Caco-2 (cell line): ENCODE data around the gene MYPOP. TPM values are rescaled to one million over a fixed set of nuclear protein-coding genes. Genes with fewer than 3 reads are reported as not detected.

Experiments used
- BruUV-seq: library from RNA; stranded (reverse); fragments of 400-500 nt; replicated peaks from 2 replicates; lab custom pipeline; 2021; lab: Mats Ljungman, UMichigan
- CTCF ChIA-PET: fragments of 300-600 bp; sonication (Branson Sonifier 250); formaldehyde crosslinking; loops from one replicate; lab custom pipeline; 2022; ENCODE audit warnings: antibody characterized with exemption; lab: Charles Lee
- POLR2A ChIA-PET: fragments of 300-600 bp; sonication (Branson Sonifier 250); formaldehyde crosslinking; loops from one replicate; lab custom pipeline; 2022; ENCODE audit warnings: antibody characterized with exemption; lab: Charles Lee
- DNase-seq, 2 experiments: peaks; one replicate each; pipeline versions ENCODE4 v3.0.0 to v3.0.0-alpha.2; 2020 to 2022
- H3K27me3 ChIP-seq: replicated peaks from 2 replicates; pipeline ENCODE4 v1.6.0; 2011; ENCODE audit warnings: low read length; ENCODE audit not compliant: control insufficient read depth, insufficient read depth
- H3K36me3 ChIP-seq: 2 replicates; pipeline ENCODE4 v1.5.1; 2011; ENCODE audit warnings: low read length; ENCODE audit not compliant: control insufficient read depth, insufficient read depth
- H3K4me1 ChIP-seq: fragments of 250-450 bp; sonication (Bioruptor Pico); 2 replicates; pipeline ENCODE4 v1.5.1; 2020; ENCODE audit warnings: mild to moderate bottlenecking
- H3K4me3 ChIP-seq: 2 replicates; pipeline ENCODE4 v1.5.1; 2011; ENCODE audit warnings: low read depth, mild to moderate bottlenecking, control low read depth, low read length
- H3K9me3 ChIP-seq: fragments of 250-450 bp; sonication (Bioruptor Pico); 2 replicates; pipeline ENCODE4 v1.5.1; 2020; ENCODE audit warnings: mild to moderate bottlenecking, moderate library complexity
- H3K27ac Mint-ChIP-seq: one replicate; pipeline ENCODE4 v1.8.0; 2022; ENCODE audit warnings: mixed read lengths; ENCODE audit not compliant: unreplicated experiment
- H3K27me3 Mint-ChIP-seq: one replicate; pipeline ENCODE4 v1.8.0; 2022; ENCODE audit warnings: mixed read lengths; ENCODE audit not compliant: insufficient read depth, unreplicated experiment
- H3K36me3 Mint-ChIP-seq: one replicate; pipeline ENCODE4 v1.8.0; 2022; ENCODE audit warnings: mild to moderate bottlenecking, mixed read lengths; ENCODE audit not compliant: insufficient read depth, unreplicated experiment
- H3K4me1 Mint-ChIP-seq: one replicate; pipeline ENCODE4 v1.8.0; 2022; ENCODE audit warnings: low read depth, mixed read lengths; ENCODE audit not compliant: unreplicated experiment
- H3K4me3 Mint-ChIP-seq: one replicate; pipeline ENCODE4 v1.8.0; 2022; ENCODE audit warnings: mild to moderate bottlenecking, moderate library complexity, mixed read lengths; ENCODE audit not compliant: unreplicated experiment
- H3K9me3 Mint-ChIP-seq: one replicate; pipeline ENCODE4 v1.8.0; 2022; ENCODE audit warnings: mixed read lengths; ENCODE audit not compliant: unreplicated experiment
- intact Hi-C: fragments of 100-400 bp; cut with micrococcal nuclease; formaldehyde crosslinking; loops from one replicate; pipeline ENCODE4 v1.10.0; 2022; ENCODE audit not compliant: unreplicated experiment
- total RNA-seq: library from RNA; stranded (reverse); gene quantifications from 2 replicates; pipeline ENCODE4 v1.2.3, GENCODE V29; 2022
- TF ChIP-seq, protein P1 (sequence below), 2 experiments: fragments of 200-600 bp in 1 of 2; IDR thresholded peaks; 1 replicate in 1 of 2; 2 replicates in 1 of 2; pipeline versions ENCODE4 v1.5.1 to v1.8.0; 2011 to 2022; ENCODE audit warnings: antibody characterized with exemption in 1 of 2, control low read depth in 1 of 2, inconsistent platforms in 1 of 2, low read depth in 1 of 2, low read length in 1 of 2, mild to moderate bottlenecking in 1 of 2, moderate library complexity in 1 of 2; ENCODE audit not compliant: insufficient read depth in 1 of 2, severe bottlenecking in 1 of 2, unreplicated experiment in 1 of 2

The MYPOP gene
- total RNA-seq, 1 experiment from 2014 or later = 15.8 TPM

GRCh38 chr19:45913874-45914830 lies 11.7 kb upstream of the MYPOP start, which contains the start of gene NANOS2:
NANOS2 (minus strand) TSS chr19:45914778; CDS start chr19:45914693, 85 bp downstream.
- no TSS peak for BruUV-seq
- Histone ChIP-seq H3K27me3 (no peaks in the 10 kb centered on the region), H3K4me1 (peaks cover 14% of the 10 kb centered on the region), H3K4me3 (no peak within 1 kb of the TSS), H3K9me3 (no peaks in the 10 kb centered on the region), H3K36me3 (no peaks in the 10 kb centered on the region)
- POLR2A ChIA-PET = no interaction called here
- Mint-ChIP-seq H3K36me3 (peaks cover 13% of the 10 kb centered on the region), H3K4me1 (peaks cover 11% of the 10 kb centered on the region), H3K4me3 (no peak within 1 kb of the TSS), H3K27ac (no peak within 1 kb of the TSS), H3K9me3 (no peaks in the 10 kb centered on the region), H3K27me3 (no peaks in the 10 kb centered on the region)
- TF ChIP-seq, protein P1, sequence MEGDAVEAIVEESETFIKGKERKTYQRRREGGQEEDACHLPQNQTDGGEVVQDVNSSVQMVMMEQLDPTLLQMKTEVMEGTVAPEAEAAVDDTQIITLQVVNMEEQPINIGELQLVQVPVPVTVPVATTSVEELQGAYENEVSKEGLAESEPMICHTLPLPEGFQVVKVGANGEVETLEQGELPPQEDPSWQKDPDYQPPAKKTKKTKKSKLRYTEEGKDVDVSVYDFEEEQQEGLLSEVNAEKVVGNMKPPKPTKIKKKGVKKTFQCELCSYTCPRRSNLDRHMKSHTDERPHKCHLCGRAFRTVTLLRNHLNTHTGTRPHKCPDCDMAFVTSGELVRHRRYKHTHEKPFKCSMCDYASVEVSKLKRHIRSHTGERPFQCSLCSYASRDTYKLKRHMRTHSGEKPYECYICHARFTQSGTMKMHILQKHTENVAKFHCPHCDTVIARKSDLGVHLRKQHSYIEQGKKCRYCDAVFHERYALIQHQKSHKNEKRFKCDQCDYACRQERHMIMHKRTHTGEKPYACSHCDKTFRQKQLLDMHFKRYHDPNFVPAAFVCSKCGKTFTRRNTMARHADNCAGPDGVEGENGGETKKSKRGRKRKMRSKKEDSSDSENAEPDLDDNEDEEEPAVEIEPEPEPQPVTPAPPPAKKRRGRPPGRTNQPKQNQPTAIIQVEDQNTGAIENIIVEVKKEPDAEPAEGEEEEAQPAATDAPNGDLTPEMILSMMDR (IDR thresholded peaks at IDR 0.05; ENCODE audit: insufficient read depth in 1 of 2, low read depth in 1 of 2, low read length in 1 of 2, severe bottlenecking in 1 of 2, unreplicated experiment in 1 of 2) = no peak
- intact Hi-C loops = no loop called here
- peak; percentile 36 to 55 for DNase-seq
- CTCF ChIA-PET = interaction anchor here (0.5 kb wide), 1 partner anchor 46 kb away, joined by 3 read pairs; no protein-coding TSS in a partner anchor

DNA sequence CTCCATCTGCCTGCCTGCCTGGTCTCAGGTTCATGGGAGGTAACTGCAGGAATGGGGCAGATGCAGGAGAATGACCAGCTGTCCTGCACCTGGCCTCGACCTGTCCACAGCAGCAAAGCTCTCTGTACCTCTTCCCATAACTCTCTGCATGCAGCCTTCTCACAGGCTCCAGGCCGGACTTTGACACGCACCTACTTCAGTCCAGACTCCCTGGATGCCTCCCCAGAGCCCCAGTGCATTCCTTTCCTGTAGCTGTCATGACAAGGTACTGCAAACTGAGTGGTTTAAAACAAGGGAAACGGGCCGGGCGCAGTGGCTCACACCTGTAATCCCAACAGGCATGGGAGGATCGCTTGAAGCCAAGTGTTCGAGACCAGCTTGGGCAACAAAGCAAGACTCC lies 8.9 kb upstream of the MYPOP start:
- POLR2A ChIA-PET = interaction anchor here (0.7 kb wide), 1 partner anchor 141 kb away, joined by 3 read pairs; no protein-coding TSS in a partner anchor
- Mint-ChIP-seq H3K4me3 (no peak overlapping the region), H3K4me1 (peaks cover 11% of the 10 kb centered on the region), H3K27ac (peak overlapping the region; percentile 80), H3K9me3 (no peaks in the 10 kb centered on the region), H3K36me3 (peaks cover 9% of the 10 kb centered on the region), H3K27me3 (no peaks in the 10 kb centered on the region)
- peak; percentile 81 to 90 for DNase-seq
- CTCF ChIA-PET = interaction anchor here (0.9 kb wide), 1 partner anchor 49 kb away, joined by 4 read pairs; no protein-coding TSS in a partner anchor
- H3K9me3 ChIP-seq = no peaks in the 10 kb centered on the region
- intact Hi-C loops = loop anchor here (1.0 kb wide), 1 partner anchor 9 kb away; the partner anchor contains the start of gene MYPOP
- no peaks in the 10 kb centered on the region for H3K36me3 ChIP-seq
- BruUV-seq = no TSS peak
- TF ChIP-seq, protein P1 (IDR thresholded peaks at IDR 0.05; ENCODE audit: insufficient read depth in 1 of 2, low read depth in 1 of 2, low read length in 1 of 2, severe bottlenecking in 1 of 2, unreplicated experiment in 1 of 2) = no peak
- no peaks in the 10 kb centered on the region for H3K27me3 ChIP-seq
- no peak overlapping the region for H3K4me3 ChIP-seq
- peaks cover 14% of the 10 kb centered on the region for H3K4me1 ChIP-seq

DNA sequence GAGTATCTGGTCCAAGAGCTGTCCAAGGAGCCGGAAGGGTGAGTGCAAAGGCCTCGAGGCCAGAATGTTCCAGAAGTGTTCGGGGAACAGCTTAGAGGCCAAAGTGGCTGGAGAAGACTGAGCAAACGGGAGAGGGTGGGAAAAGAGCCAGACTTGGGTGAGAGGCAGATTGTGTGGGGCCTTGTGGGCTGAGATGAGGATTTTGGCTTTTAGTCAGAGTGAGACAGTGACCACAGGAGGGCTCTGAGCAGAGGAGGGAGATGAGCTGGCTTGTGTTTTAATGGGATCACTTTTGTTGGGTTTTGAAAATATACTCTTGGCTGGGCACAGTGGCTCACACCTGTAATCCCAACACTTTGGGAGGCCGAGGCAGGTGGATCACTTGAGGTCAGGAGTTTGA lies 6.5 kb upstream of the MYPOP start:
- Histone ChIP-seq H3K36me3 (no peaks in the 10 kb centered on the region), H3K4me3 (no peak overlapping the region), H3K4me1 (peaks cover 14% of the 10 kb centered on the region), H3K9me3 (no peaks in the 10 kb centered on the region), H3K27me3 (no peaks in the 10 kb centered on the region)
- BruUV-seq = no TSS peak
- intact Hi-C loops = no loop called here
- Mint-ChIP-seq H3K4me3 (no peak overlapping the region), H3K27me3 (no peaks in the 10 kb centered on the region), H3K4me1 (peaks cover 11% of the 10 kb centered on the region), H3K36me3 (peaks cover 7% of the 10 kb centered on the region), H3K27ac (no peak overlapping the region), H3K9me3 (no peaks in the 10 kb centered on the region)
- TF ChIP-seq, protein P1 (IDR thresholded peaks at IDR 0.05; ENCODE audit: insufficient read depth in 1 of 2, low read depth in 1 of 2, low read length in 1 of 2, severe bottlenecking in 1 of 2, unreplicated experiment in 1 of 2) = no peak
- ChIA-PET POLR2A (no interaction called here), CTCF (interaction anchor here (0.6 kb wide), 1 partner anchor 103 kb away, joined by 3 read pairs; no protein-coding TSS in a partner anchor)
- DNase-seq = no peak
